ENCODE results near the gene PRKCE. TPM values are rescaled to one million over a fixed set of nuclear protein-coding genes. Genes with fewer than 3 reads are reported as not detected.

Gene PRKCE
- total and polyA plus RNA-seq, 3 experiments from 2014 or later: 3.1 to 9.6 (median 7.9) TPM

GRCh38 chr2:45654250-45654649 lies 2.8 kb downstream of the PRKCE start:
- H3K36me3 ChIP-seq (ENCODE audit: insufficient read depth, low read length): no peaks in the 10 kb centered on the region
- H3K27ac Mint-ChIP-seq: peak overlapping the region in 3 of 8 donors; percentile 19 to 44 (median 42)
- ChIA-PET CTCF (interaction anchor here (1.9 kb wide), 1 partner anchor 125 kb away, joined by 10 read pairs; no protein-coding TSS in a partner anchor), POLR2A (no interaction called here)
- no peak overlapping the region for H3K4me3 ChIP-seq (ENCODE audit: low read length)
- H3K4me3 Mint-ChIP-seq: peak overlapping the region in 3 of 7 donors; percentile 46 to 66 (median 62)
- H3K9me3 Mint-ChIP-seq: peaks cover 0 to 2% (median 0%) of the 10 kb centered on the region in 5 donors
- peaks cover 0 to 14% (median 0%) of the 10 kb centered on the region in 3 donors for H3K36me3 Mint-ChIP-seq
- no peak for DNase-seq
- no peak overlapping the region for H3K27ac ChIP-seq (ENCODE audit: low read depth, low read length)
- peaks cover 0 to 5% of the 10 kb centered on the region in 2 donors for H3K27me3 Mint-ChIP-seq
- peaks cover 35 to 51% (median 36%) of the 10 kb centered on the region in 3 donors for H3K4me1 Mint-ChIP-seq
- no peaks in the 10 kb centered on the region for H3K4me1 ChIP-seq (ENCODE audit: insufficient read depth, low read length)
- H3K27me3 ChIP-seq (ENCODE audit: insufficient read depth, low read length, poor library complexity, severe bottlenecking): no peaks in the 10 kb centered on the region
- H3K9me3 ChIP-seq (ENCODE audit: low read length): no peaks in the 10 kb centered on the region

- Histone ChIP-seq H3K4me3 (ENCODE audit: low read length) (no peak overlapping the region), H3K4me1 (ENCODE audit: insufficient read depth, low read length) (no peaks in the 10 kb centered on the region), H3K36me3 (ENCODE audit: insufficient read depth, low read length) (no peaks in the 10 kb centered on the region), H3K27ac (ENCODE audit: low read depth, low read length) (no peak overlapping the region), H3K9me3 (ENCODE audit: low read length) (no peaks in the 10 kb centered on the region), H3K27me3 (ENCODE audit: insufficient read depth, low read length, poor library complexity, severe bottlenecking) (no peaks in the 10 kb centered on the region)
- H3K4me3 Mint-ChIP-seq: no peak overlapping the region
- no peaks in the 10 kb centered on the region for H3K9me3 Mint-ChIP-seq
- no peak for DNase-seq
- ChIA-PET POLR2A (no interaction called here), CTCF (interaction anchor here (1.1 to 1.4 kb wide), 2 partner anchors 9 to 117 kb away, joined by 3 read pairs; no protein-coding TSS in a partner anchor)
- H3K4me1 Mint-ChIP-seq: peaks cover 9 to 29% (median 12%) of the 10 kb centered on the region in 3 donors
- H3K27me3 Mint-ChIP-seq: peaks cover 0 to 1% of the 10 kb centered on the region in 2 donors
- no peak overlapping the region for H3K27ac Mint-ChIP-seq
- H3K36me3 Mint-ChIP-seq: peaks cover 0 to 4% (median 3%) of the 10 kb centered on the region in 3 donors
Measured at GRCh38 chr2:45661828-45662227, 10.4 kb downstream of the PRKCE start.

GRCh38 chr2:45664635-45665261 lies 13.3 kb downstream of the PRKCE start:
- Mint-ChIP-seq H3K36me3 (peaks cover 1 to 4% (median 3%) of the 10 kb centered on the region in 3 donors), H3K4me3 (no peak overlapping the region), H3K27me3 (peaks cover 0 to 1% of the 10 kb centered on the region in 2 donors), H3K9me3 (no peaks in the 10 kb centered on the region), H3K27ac (no peak overlapping the region), H3K4me1 (peaks cover 8 to 15% (median 9%) of the 10 kb centered on the region in 3 donors)
- no peak for DNase-seq
- Histone ChIP-seq H3K4me1 (ENCODE audit: insufficient read depth, low read length) (no peaks in the 10 kb centered on the region), H3K4me3 (ENCODE audit: low read length) (no peak overlapping the region), H3K27ac (ENCODE audit: low read depth, low read length) (no peak overlapping the region), H3K27me3 (ENCODE audit: insufficient read depth, low read length, poor library complexity, severe bottlenecking) (no peaks in the 10 kb centered on the region), H3K36me3 (ENCODE audit: insufficient read depth, low read length) (no peaks in the 10 kb centered on the region), H3K9me3 (ENCODE audit: low read length) (no peaks in the 10 kb centered on the region)
- CTCF ChIA-PET: interaction anchor here (1.0 kb wide), 1 partner anchor 114 kb away, joined by 3 read pairs; no protein-coding TSS in a partner anchor
- POLR2A ChIA-PET: interaction anchor here (0.6 kb wide), 1 partner anchor 9 kb away, joined by 5 read pairs; no protein-coding TSS in a partner anchor

- Histone ChIP-seq H3K27me3 (ENCODE audit: insufficient read depth, low read length, poor library complexity, severe bottlenecking) (no peaks in the 10 kb centered on the region), H3K9me3 (ENCODE audit: low read length) (no peaks in the 10 kb centered on the region), H3K4me1 (ENCODE audit: insufficient read depth, low read length) (no peaks in the 10 kb centered on the region), H3K27ac (ENCODE audit: low read depth, low read length) (no peak overlapping the region), H3K4me3 (ENCODE audit: low read length) (no peak overlapping the region), H3K36me3 (ENCODE audit: insufficient read depth, low read length) (no peaks in the 10 kb centered on the region)
- H3K9me3 Mint-ChIP-seq: no peaks in the 10 kb centered on the region
- H3K4me3 Mint-ChIP-seq: no peak overlapping the region
- H3K27me3 Mint-ChIP-seq: no peaks in the 10 kb centered on the region
- ChIA-PET POLR2A (no interaction called here), CTCF (no interaction called here)
- peaks cover 5 to 13% (median 6%) of the 10 kb centered on the region in 3 donors for H3K4me1 Mint-ChIP-seq
- DNase-seq: no peak
- H3K36me3 Mint-ChIP-seq: peaks cover 0 to 2% (median 1%) of the 10 kb centered on the region in 3 donors
- no peak overlapping the region for H3K27ac Mint-ChIP-seq
Measured at GRCh38 chr2:45668509-45668908, 17.0 kb downstream of the PRKCE start.

GRCh38 chr2:45669032-45669486 lies 17.6 kb downstream of the PRKCE start:
- Histone ChIP-seq H3K9me3 (ENCODE audit: low read length) (no peaks in the 10 kb centered on the region), H3K4me3 (ENCODE audit: low read length) (no peak overlapping the region), H3K4me1 (ENCODE audit: insufficient read depth, low read length) (no peaks in the 10 kb centered on the region), H3K36me3 (ENCODE audit: insufficient read depth, low read length) (no peaks in the 10 kb centered on the region), H3K27me3 (ENCODE audit: insufficient read depth, low read length, poor library complexity, severe bottlenecking) (no peaks in the 10 kb centered on the region), H3K27ac (ENCODE audit: low read depth, low read length) (no peak overlapping the region)
- Mint-ChIP-seq H3K36me3 (peaks cover 0 to 2% (median 1%) of the 10 kb centered on the region in 3 donors), H3K27me3 (no peaks in the 10 kb centered on the region), H3K4me3 (no peak overlapping the region), H3K4me1 (peaks cover 5 to 13% (median 6%) of the 10 kb centered on the region in 3 donors), H3K27ac (no peak overlapping the region), H3K9me3 (no peaks in the 10 kb centered on the region)
- DNase-seq: no peak
- ChIA-PET POLR2A (no interaction called here), CTCF (no interaction called here)

GRCh38 chr2:45670646-45671045 lies 19.2 kb downstream of the PRKCE start:
- no peak overlapping the region for H3K27ac Mint-ChIP-seq
- Histone ChIP-seq H3K36me3 (ENCODE audit: insufficient read depth, low read length) (no peaks in the 10 kb centered on the region), H3K4me1 (ENCODE audit: insufficient read depth, low read length) (no peaks in the 10 kb centered on the region), H3K9me3 (ENCODE audit: low read length) (no peaks in the 10 kb centered on the region), H3K27ac (ENCODE audit: low read depth, low read length) (no peak overlapping the region), H3K4me3 (ENCODE audit: low read length) (no peak overlapping the region), H3K27me3 (ENCODE audit: insufficient read depth, low read length, poor library complexity, severe bottlenecking) (no peaks in the 10 kb centered on the region)
- ChIA-PET CTCF (no interaction called here), POLR2A (no interaction called here)
- H3K9me3 Mint-ChIP-seq: no peaks in the 10 kb centered on the region
- no peak for DNase-seq
- H3K4me3 Mint-ChIP-seq: no peak overlapping the region
- no peaks in the 10 kb centered on the region for H3K27me3 Mint-ChIP-seq
- peaks cover 5 to 10% (median 9%) of the 10 kb centered on the region in 3 donors for H3K4me1 Mint-ChIP-seq
- H3K36me3 Mint-ChIP-seq: peaks cover 0 to 7% (median 1%) of the 10 kb centered on the region in 3 donors

GRCh38 chr2:45672138-45672537 lies 20.7 kb downstream of the PRKCE start:
- Mint-ChIP-seq H3K27me3 (no peaks in the 10 kb centered on the region), H3K36me3 (peaks cover 0 to 5% (median 1%) of the 10 kb centered on the region in 3 donors), H3K4me3 (no peak overlapping the region), H3K4me1 (peaks cover 9 to 14% (median 9%) of the 10 kb centered on the region in 3 donors), H3K9me3 (no peaks in the 10 kb centered on the region), H3K27ac (peak overlapping the region in 1 of 8 donors; percentile 0)
- no peaks in the 10 kb centered on the region for H3K36me3 ChIP-seq (ENCODE audit: insufficient read depth, low read length)
- ChIA-PET POLR2A (no interaction called here), CTCF (no interaction called here)
- H3K27ac ChIP-seq (ENCODE audit: low read depth, low read length): no peak overlapping the region
- H3K9me3 ChIP-seq (ENCODE audit: low read length): no peaks in the 10 kb centered on the region
- no peak for DNase-seq
- no peaks in the 10 kb centered on the region for H3K4me1 ChIP-seq (ENCODE audit: insufficient read depth, low read length)
- no peak overlapping the region for H3K4me3 ChIP-seq (ENCODE audit: low read length)
- H3K27me3 ChIP-seq (ENCODE audit: insufficient read depth, low read length, poor library complexity, severe bottlenecking): no peaks in the 10 kb centered on the region

- H3K27me3 ChIP-seq (ENCODE audit: insufficient read depth, low read length, poor library complexity, severe bottlenecking): no peaks in the 10 kb centered on the region
- no peaks in the 10 kb centered on the region for H3K36me3 ChIP-seq (ENCODE audit: insufficient read depth, low read length)
- POLR2A ChIA-PET: no interaction called here
- no peak overlapping the region for H3K4me3 ChIP-seq (ENCODE audit: low read length)
- CTCF ChIA-PET: no interaction called here
- Mint-ChIP-seq H3K4me3 (no peak overlapping the region), H3K36me3 (peaks cover 0 to 5% (median 0%) of the 10 kb centered on the region in 3 donors), H3K27ac (peak overlapping the region in 1 of 8 donors; percentile 39), H3K27me3 (no peaks in the 10 kb centered on the region), H3K9me3 (no peaks in the 10 kb centered on the region), H3K4me1 (peaks cover 9 to 14% (median 10%) of the 10 kb centered on the region in 3 donors)
- no peak for DNase-seq
- H3K27ac ChIP-seq (ENCODE audit: low read depth, low read length): no peak overlapping the region
- no peaks in the 10 kb centered on the region for H3K9me3 ChIP-seq (ENCODE audit: low read length)
- no peaks in the 10 kb centered on the region for H3K4me1 ChIP-seq (ENCODE audit: insufficient read depth, low read length)
Measured at GRCh38 chr2:45674035-45674816, 22.8 kb downstream of the PRKCE start.
